GM19463 (cell line): ENCODE results near the gene NEMF.
A peak's percentile ranks its signal among the peaks of the same experiment; 100 is the strongest.
"Not testable (repeated sequence)": the region's sequence is repeated elsewhere in the genome, so short reads cannot be mapped to it uniquely, and the experiment has no call there.

ENCODE experiments used
- ATAC-seq: cut with Tn5 transposase; IDR thresholded peaks from one replicate; pipeline ENCODE4 v1.9.1; 2021; ENCODE audit warnings: mild to moderate bottlenecking, moderate library complexity; ENCODE audit not compliant: unreplicated experiment

NEMF gene

GRCh38 chr14:49879646-49880204 is 27.1 kb upstream of the NEMF start:
- ATAC-seq = peak; percentile 76

GRCh38 chr14:49876563-49877127 is 24.1 kb upstream of the NEMF start:
- no peak for ATAC-seq

GRCh38 chr14:49875640-49876198 is 23.1 kb upstream of the NEMF start:
- no peak for ATAC-seq

- not testable (repeated sequence) for ATAC-seq
Measured at GRCh38 chr14:49873548-49873947, 21.0 kb upstream of the NEMF start.

GRCh38 chr14:49870908-49871307 is 18.3 kb upstream of the NEMF start:
- ATAC-seq = no peak

- ATAC-seq = no peak
Measured at GRCh38 chr14:49868720-49869114, 16.1 kb upstream of the NEMF start.

GRCh38 chr14:49867831-49868719 is 15.5 kb upstream of the NEMF start:
- peak; percentile 86 for ATAC-seq

GRCh38 chr14:49865431-49865859 is 12.9 kb upstream of the NEMF start:
- ATAC-seq = no peak

GRCh38 chr14:49863487-49864281 is 11.1 kb upstream of the NEMF start:
- ATAC-seq = no peak

- no peak for ATAC-seq
Measured at GRCh38 chr14:49862089-49862673, 9.6 kb upstream of the NEMF start.

- ATAC-seq = no peak
Measured at GRCh38 chr14:49861699-49862088, 9.1 kb upstream of the NEMF start.

GRCh38 chr14:49860988-49861698 is 8.6 kb upstream of the NEMF start:
- ATAC-seq = no peak

GRCh38 chr14:49858383-49858782 is 5.8 kb upstream of the NEMF start:
- ATAC-seq = no peak

- ATAC-seq = no peak
Measured at GRCh38 chr14:49857427-49858003, 4.9 kb upstream of the NEMF start.

- peak; percentile 36 for ATAC-seq
Measured at GRCh38 chr14:49853572-49854375, 1.2 kb upstream of the NEMF start.

GRCh38 chr14:49853158-49853477 is 530 bp upstream of the NEMF start:
- ATAC-seq = peak; percentile 12

- no peak for ATAC-seq
Measured at GRCh38 chr14:49851813-49852212, 775 bp downstream of the NEMF start.

- no peak for ATAC-seq
Measured at GRCh38 chr14:49849213-49849847, 3.3 kb downstream of the NEMF start.
